ENCODE data around the gene BRS3.

DNA sequence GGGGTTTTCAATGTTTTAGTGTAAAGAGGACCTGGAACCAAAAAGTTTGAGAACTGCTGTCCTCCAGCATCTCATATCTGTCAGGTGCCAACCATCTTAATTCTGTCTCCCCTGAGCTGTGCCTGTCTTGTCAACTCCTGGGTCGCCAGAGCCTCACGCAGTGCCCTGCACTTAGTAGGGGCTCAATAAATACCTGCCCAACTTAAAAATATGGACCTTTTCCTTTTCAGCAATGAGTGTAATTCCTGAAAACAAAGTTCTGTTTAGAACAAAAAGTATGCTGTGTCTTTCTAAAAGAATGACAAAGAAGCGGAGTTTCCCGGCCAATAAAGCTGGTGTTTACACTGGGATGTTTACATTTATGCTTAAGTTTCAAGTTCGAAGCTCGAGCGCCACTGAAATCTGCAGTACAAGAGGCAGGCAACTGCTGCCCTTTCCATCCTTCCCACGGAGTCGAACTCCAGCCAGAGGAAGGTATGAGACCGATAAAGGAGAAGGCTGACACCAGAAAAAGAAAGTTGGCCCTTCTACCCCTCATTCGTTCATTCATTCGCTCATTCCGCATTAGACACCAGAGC lies 8.5 kb downstream of the BRS3 start:
- TF ChIP-seq FOXK2 (IDR thresholded peaks at IDR 0.05) (peak; percentile 67), SP1 (IDR thresholded peaks at IDR 0.05) (no peak), ZNF384 (IDR thresholded peaks at IDR 0.05) (no peak), SUZ12 (IDR thresholded peaks at IDR 0.05) (no peak)
- TF ChIP-seq, protein P1, sequence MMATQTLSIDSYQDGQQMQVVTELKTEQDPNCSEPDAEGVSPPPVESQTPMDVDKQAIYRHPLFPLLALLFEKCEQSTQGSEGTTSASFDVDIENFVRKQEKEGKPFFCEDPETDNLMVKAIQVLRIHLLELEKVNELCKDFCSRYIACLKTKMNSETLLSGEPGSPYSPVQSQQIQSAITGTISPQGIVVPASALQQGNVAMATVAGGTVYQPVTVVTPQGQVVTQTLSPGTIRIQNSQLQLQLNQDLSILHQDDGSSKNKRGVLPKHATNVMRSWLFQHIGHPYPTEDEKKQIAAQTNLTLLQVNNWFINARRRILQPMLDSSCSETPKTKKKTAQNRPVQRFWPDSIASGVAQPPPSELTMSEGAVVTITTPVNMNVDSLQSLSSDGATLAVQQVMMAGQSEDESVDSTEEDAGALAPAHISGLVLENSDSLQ (IDR thresholded peaks at IDR 0.05): no peak

Measured in HEK293T (cell line).